ENCODE measurements around the gene PTPRN2. TPM values are rescaled to one million over a fixed set of nuclear protein-coding genes. Genes with fewer than 3 reads are reported as not detected.

The PTPRN2 gene
- total and polyA plus RNA-seq, 7 donors = 0.47 to 0.82 (median 0.51) TPM

DNA sequence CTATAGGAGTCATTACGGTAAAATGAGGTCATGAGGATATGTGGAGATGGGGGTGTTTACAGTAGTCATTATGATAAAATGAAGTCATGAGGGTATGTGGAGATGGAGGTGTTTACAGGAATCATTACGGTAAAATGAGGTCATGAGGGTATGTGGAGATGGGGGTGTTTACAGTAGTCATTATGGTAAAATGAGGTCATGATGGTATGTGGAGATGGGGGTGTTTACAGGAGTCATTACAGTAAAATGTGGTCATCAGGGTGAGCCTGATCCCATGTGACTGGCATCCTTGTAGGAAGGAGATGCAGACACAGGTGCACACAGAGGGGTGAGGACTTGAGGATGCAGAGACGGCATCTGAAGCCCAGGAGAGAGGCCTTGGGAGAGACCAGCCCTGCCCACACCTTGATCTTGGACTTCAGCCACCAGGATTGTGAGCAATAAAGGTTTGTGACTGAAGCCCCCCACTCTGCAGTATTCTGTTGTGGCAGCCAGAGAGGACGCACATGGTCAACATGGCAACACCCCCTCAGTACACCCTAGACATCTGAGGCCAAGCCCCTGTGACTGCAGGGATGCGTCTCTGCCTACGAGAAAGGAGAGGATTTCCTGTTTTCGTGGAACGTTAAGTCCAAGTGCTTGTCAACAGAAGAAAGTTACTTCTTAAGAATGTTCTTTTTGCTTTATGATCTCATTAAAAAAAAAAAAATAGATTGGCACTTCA is 706.4 kb downstream of the PTPRN2 start:
- no peaks in the 10 kb centered on the region for H3K9me3 ChIP-seq
- no peak for ATAC-seq
- no peak overlapping the region for H3K4me3 ChIP-seq
- intact Hi-C loops (cut with DNase I) = no loop called here
- H3K27ac ChIP-seq = no peak overlapping the region
- WGBS, 3 donors = 72 to 79% (median 78%) methylated on average over 8 of the region's 8 CpGs
- H3K27me3 ChIP-seq (ENCODE audit: insufficient read depth in 3 of 3, low read length in 2 of 3) = peaks cover 0 to 3% (median 0%) of the 10 kb centered on the region in 3 donors
- TF ChIP-seq, protein P1, sequence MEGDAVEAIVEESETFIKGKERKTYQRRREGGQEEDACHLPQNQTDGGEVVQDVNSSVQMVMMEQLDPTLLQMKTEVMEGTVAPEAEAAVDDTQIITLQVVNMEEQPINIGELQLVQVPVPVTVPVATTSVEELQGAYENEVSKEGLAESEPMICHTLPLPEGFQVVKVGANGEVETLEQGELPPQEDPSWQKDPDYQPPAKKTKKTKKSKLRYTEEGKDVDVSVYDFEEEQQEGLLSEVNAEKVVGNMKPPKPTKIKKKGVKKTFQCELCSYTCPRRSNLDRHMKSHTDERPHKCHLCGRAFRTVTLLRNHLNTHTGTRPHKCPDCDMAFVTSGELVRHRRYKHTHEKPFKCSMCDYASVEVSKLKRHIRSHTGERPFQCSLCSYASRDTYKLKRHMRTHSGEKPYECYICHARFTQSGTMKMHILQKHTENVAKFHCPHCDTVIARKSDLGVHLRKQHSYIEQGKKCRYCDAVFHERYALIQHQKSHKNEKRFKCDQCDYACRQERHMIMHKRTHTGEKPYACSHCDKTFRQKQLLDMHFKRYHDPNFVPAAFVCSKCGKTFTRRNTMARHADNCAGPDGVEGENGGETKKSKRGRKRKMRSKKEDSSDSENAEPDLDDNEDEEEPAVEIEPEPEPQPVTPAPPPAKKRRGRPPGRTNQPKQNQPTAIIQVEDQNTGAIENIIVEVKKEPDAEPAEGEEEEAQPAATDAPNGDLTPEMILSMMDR (IDR thresholded peaks at IDR 0.05) = no peak
- no peaks in the 10 kb centered on the region for H3K4me1 ChIP-seq
- no peaks in the 10 kb centered on the region for H3K36me3 ChIP-seq (ENCODE audit: insufficient read depth in 1 of 2, low read depth in 1 of 2)
- DNase-seq = no peak

DNA sequence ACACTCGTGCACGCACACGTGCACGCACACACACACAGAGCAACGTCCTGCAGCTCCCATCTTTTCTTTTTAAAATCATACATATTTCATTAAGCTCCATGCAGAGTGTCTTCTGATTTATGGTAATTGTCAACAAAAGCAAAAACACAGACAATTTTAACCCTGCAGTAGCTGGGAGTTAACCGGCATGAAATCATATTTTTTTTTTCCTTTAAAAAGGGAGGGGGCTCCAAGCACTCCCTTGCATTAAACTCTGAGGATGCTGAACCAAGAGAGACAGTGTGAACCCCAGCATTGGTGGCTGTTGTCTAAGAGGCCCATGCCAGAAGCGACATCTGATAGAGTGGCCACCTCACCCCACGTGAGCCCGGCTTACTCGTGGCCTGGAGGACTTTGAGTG is 708.2 kb downstream of the PTPRN2 start:
- no peaks in the 10 kb centered on the region for H3K9me3 ChIP-seq
- H3K27me3 ChIP-seq (ENCODE audit: insufficient read depth in 3 of 3, low read length in 2 of 3) = peaks cover 0 to 3% (median 0%) of the 10 kb centered on the region in 3 donors
- H3K27ac ChIP-seq = no peak overlapping the region
- no peaks in the 10 kb centered on the region for H3K4me1 ChIP-seq
- no peaks in the 10 kb centered on the region for H3K36me3 ChIP-seq (ENCODE audit: insufficient read depth in 1 of 2, low read depth in 1 of 2)
- WGBS, 3 donors = 58 to 66% (median 62%) methylated on average over 10 of the region's 10 CpGs
- intact Hi-C loops (cut with DNase I) = no loop called here
- ATAC-seq (no peak), DNase-seq (no peak)
- TF ChIP-seq, protein P1 (IDR thresholded peaks at IDR 0.05) = no peak
- H3K4me3 ChIP-seq = no peak overlapping the region

DNA sequence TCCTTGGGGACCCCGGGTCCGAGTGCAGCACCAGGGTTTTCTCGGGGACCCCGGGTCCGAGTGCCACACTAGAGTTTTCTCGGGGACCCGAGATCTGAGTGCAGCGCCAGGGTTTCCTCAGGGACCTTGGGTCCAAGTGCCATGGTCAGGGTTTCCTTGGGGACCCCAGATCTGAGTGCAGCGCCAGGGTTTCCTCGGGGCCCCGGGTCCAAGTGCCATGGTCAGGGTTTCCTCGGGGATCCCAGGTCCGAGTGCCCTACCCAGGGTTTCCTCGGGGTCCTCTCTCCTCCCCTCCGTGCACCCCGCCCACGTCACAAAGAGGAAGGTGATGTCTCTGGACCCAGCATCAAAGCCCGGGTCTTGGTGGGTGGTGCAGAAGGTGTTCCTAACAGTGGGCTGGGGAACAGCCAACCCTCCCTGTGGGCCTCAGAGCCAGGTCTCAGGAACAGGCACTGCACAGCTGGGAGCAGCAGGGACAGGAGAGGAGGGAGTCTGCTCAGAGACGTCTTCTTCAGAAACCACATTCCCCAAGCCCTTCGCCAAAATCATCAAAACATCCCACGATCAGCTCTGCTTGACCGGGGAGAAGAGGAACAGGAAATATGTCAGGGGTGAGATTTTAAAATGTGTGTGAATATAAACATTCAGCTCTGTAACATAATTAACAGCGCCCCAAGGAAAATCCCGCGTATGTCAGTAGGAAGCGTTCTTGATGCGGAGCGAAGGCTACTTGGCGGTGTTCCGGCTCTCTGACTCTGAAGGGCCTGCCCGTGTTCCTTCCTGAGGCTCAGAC is 710.1 kb downstream of the PTPRN2 start:
- WGBS, 3 donors = 68 to 74% (median 71%) methylated on average over 27 to 31 of the region's 31 CpGs
- no peak for DNase-seq

DNA sequence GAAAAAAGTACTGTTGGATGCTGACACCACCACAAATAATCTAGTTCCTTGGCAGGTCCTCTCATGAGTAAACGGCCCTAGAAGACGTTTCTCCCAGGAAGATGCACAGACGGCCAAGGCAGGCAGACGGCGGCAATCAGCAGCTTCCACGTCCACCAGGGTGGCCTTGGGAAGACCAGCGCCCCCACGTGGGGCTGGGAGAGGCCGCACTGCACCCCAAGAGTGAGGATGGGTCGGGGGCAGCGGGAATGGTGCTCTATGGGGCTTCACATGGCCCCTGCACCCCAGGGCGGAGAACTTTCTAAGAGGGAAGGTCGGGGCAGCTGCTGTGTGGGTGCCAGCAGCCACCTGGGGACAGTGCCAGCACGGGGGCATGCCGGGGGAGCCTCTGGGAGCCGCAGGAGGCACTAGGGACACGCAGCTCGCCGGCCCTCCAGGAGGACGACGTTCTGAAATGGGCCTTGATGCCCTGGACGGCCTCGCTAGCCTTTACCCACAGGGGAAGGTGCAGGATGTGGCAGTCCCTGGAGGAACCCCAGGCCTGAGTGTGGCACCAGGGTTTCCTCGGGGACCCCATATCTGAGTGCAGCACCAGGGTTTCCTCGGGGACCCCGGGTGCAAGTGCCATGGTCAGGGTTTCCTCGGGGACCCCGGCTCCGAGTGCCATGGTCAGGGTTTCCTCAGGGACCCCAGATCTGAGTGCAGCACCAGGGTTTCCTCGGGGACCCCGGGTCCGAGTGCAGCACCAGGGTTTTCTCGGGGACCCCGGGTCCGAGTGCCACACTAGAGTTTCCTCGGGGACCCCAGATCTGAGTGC is 710.9 kb downstream of the PTPRN2 start:
- TF ChIP-seq, protein P1 (IDR thresholded peaks at IDR 0.05) = no peak
- no peaks in the 10 kb centered on the region for H3K36me3 ChIP-seq (ENCODE audit: insufficient read depth in 1 of 2, low read depth in 1 of 2)
- H3K27ac ChIP-seq = no peak overlapping the region
- ATAC-seq = no peak
- DNase-seq = no peak
- no peaks in the 10 kb centered on the region for H3K4me1 ChIP-seq
- H3K27me3 ChIP-seq (ENCODE audit: insufficient read depth in 3 of 3, low read length in 2 of 3) = peaks cover 0 to 3% (median 0%) of the 10 kb centered on the region in 3 donors
- no peak overlapping the region for H3K4me3 ChIP-seq
- H3K9me3 ChIP-seq = no peaks in the 10 kb centered on the region
- WGBS, 3 donors = 67 to 69% (median 68%) methylated on average over 36 of the region's 36 CpGs
- intact Hi-C loops (cut with DNase I) = no loop called here

More for the DNA sequence above, 710.1 kb downstream of the PTPRN2 start:
- Histone ChIP-seq H3K4me1 (no peaks in the 10 kb centered on the region), H3K27ac (no peak overlapping the region), H3K9me3 (no peaks in the 10 kb centered on the region), H3K27me3 (ENCODE audit: insufficient read depth in 3 of 3, low read length in 2 of 3) (peaks cover 0 to 3% (median 0%) of the 10 kb centered on the region in 3 donors), H3K36me3 (ENCODE audit: insufficient read depth in 1 of 2, low read depth in 1 of 2) (no peaks in the 10 kb centered on the region), H3K4me3 (no peak overlapping the region)
- ATAC-seq = no peak
- TF ChIP-seq, protein P1 (IDR thresholded peaks at IDR 0.05) = no peak
- intact Hi-C loops (cut with DNase I) = no loop called here

Data from psoas muscle (tissue), 8 donors.